Naive thymus-derived CD4-positive, alpha-beta T cell (primary cell): ENCODE results near the gene RFC3. TPM values are rescaled to one million over a fixed set of nuclear protein-coding genes. Genes with fewer than 3 reads are reported as not detected.

Experiments
- ATAC-seq: fragments of 150-1000 bp; cut with Tn5 transposase; 2 replicates; pipeline ENCODE4 v1.10.0; 2021; ENCODE audit warnings: mild to moderate bottlenecking, moderate library complexity
- CTCF ChIA-PET: fragments of 350-600 bp; sonication (Branson Sonifier 250); formaldehyde crosslinking; loops from one replicate; lab custom pipeline; 2021; ENCODE audit warnings: antibody characterized with exemption; lab: Charles Lee
- POLR2A ChIA-PET: fragments of 350-600 bp; sonication (Branson Sonifier 250); formaldehyde crosslinking; loops from one replicate; lab custom pipeline; 2021; ENCODE audit warnings: antibody characterized with exemption, inconsistent platforms; lab: Charles Lee
- DNase-seq, 9 donors: peaks; one replicate each; pipeline versions ENCODE4 v3.0.0 to v3.0.0-alpha.2; 2020 to 2022; ENCODE audit warnings: mixed read lengths in 1 of 9
- H3K27ac ChIP-seq: one replicate; pipeline ENCODE4 v1.7.0; 2013; ENCODE audit warnings: mild to moderate bottlenecking, low read depth, low read length, moderate library complexity
- H3K27me3 ChIP-seq, 2 donors: one replicate each; pipeline ENCODE4 v1.7.0; 2013; ENCODE audit warnings: low read length in 2 of 2, mild to moderate bottlenecking in 2 of 2, moderate library complexity in 2 of 2; ENCODE audit not compliant: control insufficient read depth in 2 of 2, insufficient read depth in 2 of 2
- H3K36me3 ChIP-seq, 3 experiments: 1 replicate in 2 of 3; 2 replicates in 1 of 3; pipeline ENCODE4 v1.7.0; 2013; ENCODE audit warnings: low read length in 3 of 3, mild to moderate bottlenecking in 3 of 3, moderate library complexity in 1 of 3; ENCODE audit not compliant: insufficient read depth in 3 of 3, control insufficient read depth in 2 of 3
- H3K4me1 ChIP-seq, 2 donors: one replicate each; pipeline ENCODE4 v1.7.0; 2013; ENCODE audit warnings: low read length in 2 of 2, mild to moderate bottlenecking in 2 of 2, moderate library complexity in 1 of 2; ENCODE audit not compliant: control insufficient read depth in 2 of 2, insufficient read depth in 2 of 2
- H3K4me3 ChIP-seq: 2 replicates; pipeline ENCODE4 v1.7.0; 2013; ENCODE audit warnings: mild to moderate bottlenecking, low read length
- H3K9me3 ChIP-seq, 3 experiments: 1 replicate in 2 of 3; 2 replicates in 1 of 3; pipeline ENCODE4 v1.7.0; 2013; ENCODE audit warnings: low read length in 3 of 3; ENCODE audit not compliant: control insufficient read depth in 2 of 3
- H3K27ac Mint-ChIP-seq, 9 donors: one replicate each; pipeline ENCODE4 v1.8.0; 2020 to 2022; ENCODE audit warnings: mixed read lengths in 9 of 9, mild to moderate bottlenecking in 8 of 9, moderate library complexity in 5 of 9, inconsistent platforms in 2 of 9
- H3K27me3 Mint-ChIP-seq, 5 donors: one replicate each; pipeline ENCODE4 v1.8.0; 2021 to 2022; ENCODE audit warnings: mixed read lengths in 5 of 5, mild to moderate bottlenecking in 1 of 5
- H3K36me3 Mint-ChIP-seq, 5 donors: one replicate each; pipeline ENCODE4 v1.8.0; 2020 to 2022; ENCODE audit warnings: mixed read lengths in 5 of 5, mild to moderate bottlenecking in 3 of 5, inconsistent platforms in 1 of 5
- H3K4me1 Mint-ChIP-seq, 7 donors: one replicate each; pipeline ENCODE4 v1.8.0; 2020 to 2022; ENCODE audit warnings: mixed read lengths in 7 of 7, mild to moderate bottlenecking in 3 of 7, inconsistent platforms in 1 of 7
- H3K4me3 Mint-ChIP-seq, 10 donors: one replicate each; pipeline ENCODE4 v1.8.0; 2020 to 2022; ENCODE audit warnings: mild to moderate bottlenecking in 10 of 10, mixed read lengths in 10 of 10, moderate library complexity in 6 of 10, inconsistent platforms in 2 of 10
- H3K9me3 Mint-ChIP-seq, 11 donors: one replicate each; pipeline ENCODE4 v1.8.0; 2020 to 2022; ENCODE audit warnings: mixed read lengths in 11 of 11, mild to moderate bottlenecking in 4 of 11, inconsistent platforms in 1 of 11, moderate library complexity in 1 of 11
- intact Hi-C, 2 donors: fragments of 100-400 bp; cut with micrococcal nuclease; formaldehyde crosslinking; loops; one replicate each; pipeline ENCODE4 v1.15.1; 2023
- polyA plus RNA-seq, 2 donors: library from polyadenylated mRNA; unstranded; fragments of 300-500 nt; fragmentation: Illumina TruSeq; gene quantifications; one replicate each; pipeline ENCODE4 v1.2.3, GENCODE V29; 2021
- total RNA-seq, 6 experiments: library from RNA in 5 of 6; stranded (reverse) in 5 of 6; gene quantifications; 1 replicate in 5 of 6; 2 replicates in 1 of 6; pipeline ENCODE4 v1.2.3 and lab custom pipeline; 2021 to 2026

RFC3 gene
- total and polyA plus RNA-seq, 7 experiments from 2014 or later: 4.5 to 29.9 (median 6.5) TPM

GRCh38 chr13:33873251-33873908 is 55.4 kb downstream of the RFC3 start:
- Mint-ChIP-seq H3K36me3 (peaks cover 0 to 4% (median 0%) of the 10 kb centered on the region in 5 donors), H3K9me3 (peaks cover 0 to 2% (median 0%) of the 10 kb centered on the region in 11 donors), H3K4me3 (no peak overlapping the region), H3K27me3 (no peaks in the 10 kb centered on the region), H3K27ac (no peak overlapping the region), H3K4me1 (peaks cover 0 to 2% (median 0%) of the 10 kb centered on the region in 7 donors)
- no peak overlapping the region for H3K27ac ChIP-seq
- ATAC-seq (no peak), DNase-seq (no peak)
- H3K9me3 ChIP-seq: no peaks in the 10 kb centered on the region
- no peaks in the 10 kb centered on the region for H3K4me1 ChIP-seq
- ChIA-PET CTCF (no interaction called here), POLR2A (no interaction called here)
- intact Hi-C loops: no loop called here
- no peaks in the 10 kb centered on the region for H3K27me3 ChIP-seq
- no peaks in the 10 kb centered on the region for H3K36me3 ChIP-seq
- no peak overlapping the region for H3K4me3 ChIP-seq

GRCh38 chr13:33874871-33875270 is 56.9 kb downstream of the RFC3 start:
- no peak for ATAC-seq
- POLR2A ChIA-PET: no interaction called here
- Mint-ChIP-seq H3K27me3 (no peaks in the 10 kb centered on the region), H3K27ac (no peak overlapping the region), H3K9me3 (peaks cover 0 to 2% (median 0%) of the 10 kb centered on the region in 11 donors), H3K4me3 (no peak overlapping the region), H3K4me1 (peaks cover 0 to 2% (median 0%) of the 10 kb centered on the region in 7 donors), H3K36me3 (peaks cover 0 to 2% (median 0%) of the 10 kb centered on the region in 5 donors)
- Histone ChIP-seq H3K27ac (no peak overlapping the region), H3K4me1 (no peaks in the 10 kb centered on the region), H3K4me3 (no peak overlapping the region), H3K27me3 (no peaks in the 10 kb centered on the region), H3K9me3 (no peaks in the 10 kb centered on the region), H3K36me3 (no peaks in the 10 kb centered on the region)
- CTCF ChIA-PET: no interaction called here
- no peak for DNase-seq
- intact Hi-C loops: no loop called here

GRCh38 chr13:33875618-33876401 is 57.9 kb downstream of the RFC3 start:
- Mint-ChIP-seq H3K4me3 (no peak overlapping the region), H3K9me3 (peaks cover 0 to 5% (median 0%) of the 10 kb centered on the region in 11 donors), H3K27me3 (no peaks in the 10 kb centered on the region), H3K4me1 (peaks cover 0 to 2% (median 0%) of the 10 kb centered on the region in 7 donors), H3K36me3 (peaks cover 0 to 5% (median 0%) of the 10 kb centered on the region in 5 donors), H3K27ac (no peak overlapping the region)
- Histone ChIP-seq H3K27ac (no peak overlapping the region), H3K4me3 (no peak overlapping the region), H3K4me1 (no peaks in the 10 kb centered on the region), H3K9me3 (no peaks in the 10 kb centered on the region), H3K27me3 (no peaks in the 10 kb centered on the region), H3K36me3 (no peaks in the 10 kb centered on the region)
- DNase-seq (no peak), ATAC-seq (no peak)
- ChIA-PET POLR2A (no interaction called here), CTCF (no interaction called here)
- intact Hi-C loops: no loop called here

- ATAC-seq (no peak), DNase-seq (no peak)
- H3K9me3 ChIP-seq: no peaks in the 10 kb centered on the region
- intact Hi-C loops: no loop called here
- H3K27ac ChIP-seq: no peak overlapping the region
- ChIA-PET CTCF (no interaction called here), POLR2A (no interaction called here)
- Mint-ChIP-seq H3K4me1 (no peaks in the 10 kb centered on the region), H3K9me3 (peaks cover 0 to 5% (median 0%) of the 10 kb centered on the region in 11 donors), H3K36me3 (peaks cover 0 to 12% (median 4%) of the 10 kb centered on the region in 5 donors), H3K4me3 (no peak overlapping the region), H3K27ac (no peak overlapping the region), H3K27me3 (no peaks in the 10 kb centered on the region)
- no peaks in the 10 kb centered on the region for H3K4me1 ChIP-seq
- H3K4me3 ChIP-seq: no peak overlapping the region
- no peaks in the 10 kb centered on the region for H3K36me3 ChIP-seq
- H3K27me3 ChIP-seq: no peaks in the 10 kb centered on the region
These were observed 58.9 kb downstream of the RFC3 start for GRCh38 chr13:33876716-33877394.

GRCh38 chr13:33879118-33879517 is 61.2 kb downstream of the RFC3 start:
- Mint-ChIP-seq H3K4me3 (no peak overlapping the region), H3K27ac (no peak overlapping the region), H3K27me3 (no peaks in the 10 kb centered on the region), H3K9me3 (peaks cover 0 to 11% (median 2%) of the 10 kb centered on the region in 11 donors), H3K4me1 (no peaks in the 10 kb centered on the region), H3K36me3 (peaks cover 0 to 23% (median 13%) of the 10 kb centered on the region in 5 donors)
- H3K27ac ChIP-seq: no peak overlapping the region
- no peak overlapping the region for H3K4me3 ChIP-seq
- H3K27me3 ChIP-seq: no peaks in the 10 kb centered on the region
- H3K36me3 ChIP-seq: no peaks in the 10 kb centered on the region
- ChIA-PET CTCF (no interaction called here), POLR2A (no interaction called here)
- H3K9me3 ChIP-seq: no peaks in the 10 kb centered on the region
- no peak for ATAC-seq
- DNase-seq: no peak
- intact Hi-C loops: no loop called here
- H3K4me1 ChIP-seq: no peaks in the 10 kb centered on the region

- ChIA-PET CTCF (no interaction called here), POLR2A (no interaction called here)
- H3K9me3 Mint-ChIP-seq: peaks cover 0 to 11% (median 4%) of the 10 kb centered on the region in 11 donors
- Histone ChIP-seq H3K9me3 (no peaks in the 10 kb centered on the region), H3K27ac (no peak overlapping the region), H3K4me3 (no peak overlapping the region), H3K27me3 (no peaks in the 10 kb centered on the region), H3K36me3 (no peaks in the 10 kb centered on the region), H3K4me1 (no peaks in the 10 kb centered on the region)
- no peak overlapping the region for H3K27ac Mint-ChIP-seq
- H3K4me3 Mint-ChIP-seq: no peak overlapping the region
- H3K36me3 Mint-ChIP-seq: peaks cover 0 to 34% (median 14%) of the 10 kb centered on the region in 5 donors
- no peak for DNase-seq
- H3K27me3 Mint-ChIP-seq: no peaks in the 10 kb centered on the region
- intact Hi-C loops: no loop called here
- no peaks in the 10 kb centered on the region for H3K4me1 Mint-ChIP-seq
- no peak for ATAC-seq
These were observed 64.9 kb downstream of the RFC3 start for GRCh38 chr13:33882804-33883203.
